Measurements from ENCODE around the gene ABCB1.

Gene ABCB1

DNA sequence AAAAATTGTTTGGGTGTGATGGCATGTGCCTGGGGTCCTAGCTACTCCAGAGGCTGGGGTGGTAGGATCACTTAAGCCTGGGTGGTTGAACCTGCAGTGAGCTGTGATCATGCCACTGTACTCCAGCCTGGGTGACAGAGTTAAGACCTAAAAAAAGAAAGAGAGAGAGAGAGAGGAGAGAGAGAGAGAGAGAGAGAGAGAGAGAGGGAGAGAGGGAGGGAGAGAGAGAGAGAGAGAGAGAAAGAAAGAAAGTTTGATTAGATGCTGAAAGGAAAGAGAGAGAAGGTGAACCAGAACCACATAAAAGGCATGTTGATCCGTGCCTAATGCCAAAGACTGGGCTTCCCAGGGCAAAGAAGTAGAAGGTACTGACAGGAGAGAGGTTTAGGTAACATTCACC, 11.1 kb downstream of the ABCB1 start:
- no peak overlapping the region for H3K27ac ChIP-seq (ENCODE audit: low read length)
- H3K9me2 ChIP-seq (replicated peaks; ENCODE audit: insufficient read depth, low read length): no peaks in the 10 kb centered on the region
- H3K4me1 ChIP-seq (ENCODE audit: low read length): no peaks in the 10 kb centered on the region
- no peaks in the 10 kb centered on the region for H3K36me3 ChIP-seq (replicated peaks; ENCODE audit: insufficient read depth, low read length)
- H2AFZ ChIP-seq (ENCODE audit: low read length): no peak overlapping the region
- H3K9me3 ChIP-seq (replicated peaks; ENCODE audit: insufficient read depth, low read length): no peaks in the 10 kb centered on the region
- no peak for DNase-seq
- TF ChIP-seq, protein P1, sequence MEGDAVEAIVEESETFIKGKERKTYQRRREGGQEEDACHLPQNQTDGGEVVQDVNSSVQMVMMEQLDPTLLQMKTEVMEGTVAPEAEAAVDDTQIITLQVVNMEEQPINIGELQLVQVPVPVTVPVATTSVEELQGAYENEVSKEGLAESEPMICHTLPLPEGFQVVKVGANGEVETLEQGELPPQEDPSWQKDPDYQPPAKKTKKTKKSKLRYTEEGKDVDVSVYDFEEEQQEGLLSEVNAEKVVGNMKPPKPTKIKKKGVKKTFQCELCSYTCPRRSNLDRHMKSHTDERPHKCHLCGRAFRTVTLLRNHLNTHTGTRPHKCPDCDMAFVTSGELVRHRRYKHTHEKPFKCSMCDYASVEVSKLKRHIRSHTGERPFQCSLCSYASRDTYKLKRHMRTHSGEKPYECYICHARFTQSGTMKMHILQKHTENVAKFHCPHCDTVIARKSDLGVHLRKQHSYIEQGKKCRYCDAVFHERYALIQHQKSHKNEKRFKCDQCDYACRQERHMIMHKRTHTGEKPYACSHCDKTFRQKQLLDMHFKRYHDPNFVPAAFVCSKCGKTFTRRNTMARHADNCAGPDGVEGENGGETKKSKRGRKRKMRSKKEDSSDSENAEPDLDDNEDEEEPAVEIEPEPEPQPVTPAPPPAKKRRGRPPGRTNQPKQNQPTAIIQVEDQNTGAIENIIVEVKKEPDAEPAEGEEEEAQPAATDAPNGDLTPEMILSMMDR (IDR thresholded peaks at IDR 0.05; ENCODE audit: low read length): no peak
- TF ChIP-seq EZH2phosphoT487 (IDR thresholded peaks at IDR 0.05; ENCODE audit: low read length) (no peak), EZH2 (optimal IDR thresholded peaks at IDR 0.05; ENCODE audit: low read depth, low read length) (no peak)
- no peaks in the 10 kb centered on the region for H3F3A ChIP-seq (ENCODE audit: insufficient read depth, low read length)
- no peak overlapping the region for H3K4me3 ChIP-seq (ENCODE audit: low read length)
- no peak overlapping the region for H3K9ac ChIP-seq (ENCODE audit: low read length)
- no peak overlapping the region for H3K4me2 ChIP-seq (ENCODE audit: low read depth, low read length)
- H3K27me3 ChIP-seq (replicated peaks; ENCODE audit: insufficient read depth, low read length): no peaks in the 10 kb centered on the region
- no peaks in the 10 kb centered on the region for H3K79me2 ChIP-seq (ENCODE audit: low read length)
- no peaks in the 10 kb centered on the region for H4K20me1 ChIP-seq (ENCODE audit: insufficient read depth, low read length)

DNA sequence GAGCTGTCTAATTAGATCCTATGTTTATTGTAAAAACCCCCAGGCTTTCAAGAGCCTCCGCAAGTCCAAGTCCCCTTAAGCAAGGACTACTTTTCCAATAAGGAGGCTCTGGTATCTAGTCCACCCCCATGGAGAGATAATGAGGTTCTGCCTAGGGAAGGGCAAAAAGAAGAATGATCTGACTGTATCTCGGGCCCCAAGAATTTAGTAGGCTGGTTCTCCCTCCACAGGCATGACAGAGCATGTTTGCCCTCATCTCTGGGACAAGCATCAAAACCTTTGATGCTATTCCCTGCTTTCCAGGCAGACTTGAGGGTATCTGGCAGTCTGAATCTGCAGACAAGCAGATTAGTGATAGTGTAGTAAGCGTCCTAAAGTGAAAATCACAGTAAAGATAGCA, 19.0 kb downstream of the ABCB1 start:
- TF ChIP-seq EZH2phosphoT487 (IDR thresholded peaks at IDR 0.05; ENCODE audit: low read length): no peak
- TF ChIP-seq, protein P1 (IDR thresholded peaks at IDR 0.05; ENCODE audit: low read length): no peak
- no peak for TF ChIP-seq EZH2 (optimal IDR thresholded peaks at IDR 0.05; ENCODE audit: low read depth, low read length)
- DNase-seq: no peak
- Histone ChIP-seq H3F3A (ENCODE audit: insufficient read depth, low read length) (no peaks in the 10 kb centered on the region), H3K9me3 (replicated peaks; ENCODE audit: insufficient read depth, low read length) (no peaks in the 10 kb centered on the region), H3K4me2 (ENCODE audit: low read depth, low read length) (no peak overlapping the region; the same call in 1 of the 2 replicates), H3K27ac (ENCODE audit: low read length) (no peak overlapping the region), H4K20me1 (ENCODE audit: insufficient read depth, low read length) (no peaks in the 10 kb centered on the region), H2AFZ (ENCODE audit: low read length) (no peak overlapping the region), H3K9ac (ENCODE audit: low read length) (no peak overlapping the region), H3K9me2 (replicated peaks; ENCODE audit: insufficient read depth, low read length) (no peaks in the 10 kb centered on the region), H3K4me3 (ENCODE audit: low read length) (no peak overlapping the region), H3K36me3 (replicated peaks; ENCODE audit: insufficient read depth, low read length) (no peaks in the 10 kb centered on the region), H3K4me1 (ENCODE audit: low read length) (no peaks in the 10 kb centered on the region), H3K27me3 (replicated peaks; ENCODE audit: insufficient read depth, low read length) (no peaks in the 10 kb centered on the region), H3K79me2 (ENCODE audit: low read length) (no peaks in the 10 kb centered on the region)

DNA sequence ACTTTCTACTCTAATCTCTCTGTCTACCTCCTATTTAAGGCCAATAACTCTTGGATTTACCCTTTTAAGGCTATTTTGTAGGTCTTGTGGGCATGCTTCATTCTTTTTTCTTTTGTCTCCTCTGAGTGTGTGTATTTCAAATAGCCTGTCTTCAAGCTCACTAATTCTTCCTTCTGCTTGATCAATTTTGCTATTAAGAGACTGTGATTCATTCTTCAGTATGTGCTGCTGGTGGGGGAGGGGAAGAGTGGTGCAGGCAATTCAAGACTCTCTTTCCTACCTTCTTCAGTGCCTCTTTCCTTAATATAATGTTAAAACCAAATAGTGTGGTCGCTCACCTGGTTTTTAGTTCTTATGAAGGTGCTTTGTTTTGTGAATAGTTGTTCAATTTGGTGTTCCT, 20.0 kb downstream of the ABCB1 start:
- Histone ChIP-seq H3K9me3 (replicated peaks; ENCODE audit: insufficient read depth, low read length) (no peaks in the 10 kb centered on the region), H3K4me1 (ENCODE audit: low read length) (no peaks in the 10 kb centered on the region), H3K9ac (ENCODE audit: low read length) (no peak overlapping the region), H3K4me2 (ENCODE audit: low read depth, low read length) (no peak overlapping the region), H4K20me1 (ENCODE audit: insufficient read depth, low read length) (no peaks in the 10 kb centered on the region), H3K27ac (ENCODE audit: low read length) (no peak overlapping the region), H3K4me3 (ENCODE audit: low read length) (no peak overlapping the region), H3K9me2 (replicated peaks; ENCODE audit: insufficient read depth, low read length) (no peaks in the 10 kb centered on the region), H3K27me3 (replicated peaks; ENCODE audit: insufficient read depth, low read length) (no peaks in the 10 kb centered on the region), H2AFZ (ENCODE audit: low read length) (no peak overlapping the region), H3K36me3 (replicated peaks; ENCODE audit: insufficient read depth, low read length) (no peaks in the 10 kb centered on the region), H3F3A (ENCODE audit: insufficient read depth, low read length) (no peaks in the 10 kb centered on the region), H3K79me2 (ENCODE audit: low read length) (no peaks in the 10 kb centered on the region)
- TF ChIP-seq EZH2 (optimal IDR thresholded peaks at IDR 0.05; ENCODE audit: low read depth, low read length): no peak
- TF ChIP-seq, protein P1 (IDR thresholded peaks at IDR 0.05; ENCODE audit: low read length): no peak
- TF ChIP-seq EZH2phosphoT487 (IDR thresholded peaks at IDR 0.05; ENCODE audit: low read length): no peak
- DNase-seq: no peak

All from MM.1S (cell line).